Common myeloid progenitor, CD34-positive (primary cell): ENCODE results near the gene CLINT1.

Experiments used
- CTCF ChIA-PET: fragments of 350-600 bp; sonication (Branson Sonifier 250); formaldehyde crosslinking; loops from one replicate; lab custom pipeline; 2021; ENCODE audit warnings: antibody characterized with exemption; lab: Charles Lee
- POLR2A ChIA-PET: fragments of 350-600 bp; sonication (Branson Sonifier 250); formaldehyde crosslinking; loops from one replicate; lab custom pipeline; 2021; ENCODE audit warnings: antibody characterized with exemption; lab: Charles Lee
- DNase-seq, 3 donors: peaks; one replicate each; pipeline versions ENCODE4 v3.0.0 to v3.0.0-alpha.2; 2013
- H3K27ac ChIP-seq, 2 experiments: 1 replicate in 1 of 2; 2 replicates in 1 of 2; pipeline ENCODE4 v1.7.0; 2013; ENCODE audit warnings: inconsistent platforms in 2 of 2, low read length in 2 of 2, mild to moderate bottlenecking in 2 of 2, low read depth in 1 of 2, moderate library complexity in 1 of 2; ENCODE audit not compliant: severe bottlenecking in 2 of 2, insufficient read depth in 1 of 2, poor library complexity in 1 of 2
- H3K27me3 ChIP-seq, 5 experiments: replicated peaks in 2 of 5; 1 replicate in 3 of 5; 2 replicates in 2 of 5; pipeline versions ENCODE4 v1.6.1 to v1.7.0; 2013; ENCODE audit warnings: low read length in 4 of 5, mild to moderate bottlenecking in 2 of 5, moderate library complexity in 2 of 5, inconsistent platforms in 1 of 5; ENCODE audit not compliant: insufficient read depth in 5 of 5, control insufficient read depth in 4 of 5
- H3K36me3 ChIP-seq, 4 experiments: 1 replicate in 2 of 4; 2 replicates in 2 of 4; pipeline versions ENCODE4 v1.6.1 to v1.7.0; 2013; ENCODE audit warnings: low read length in 3 of 4, control low read depth in 1 of 4, mild to moderate bottlenecking in 1 of 4; ENCODE audit not compliant: control insufficient read depth in 4 of 4, insufficient read depth in 4 of 4
- H3K4me1 ChIP-seq, 4 experiments: 1 replicate in 3 of 4; 2 replicates in 1 of 4; pipeline versions ENCODE4 v1.6.1 to v1.7.1; 2013; ENCODE audit warnings: low read length in 3 of 4, mild to moderate bottlenecking in 3 of 4, control low read depth in 1 of 4, inconsistent platforms in 1 of 4, moderate library complexity in 1 of 4; ENCODE audit not compliant: control insufficient read depth in 4 of 4, insufficient read depth in 4 of 4; ENCODE audit errors: control extremely low read depth in 1 of 4
- H3K4me3 ChIP-seq, 7 experiments: 1 replicate in 4 of 7; 2 replicates in 3 of 7; pipeline versions ENCODE4 v1.5.1 to v1.7.0; 2013; ENCODE audit warnings: mild to moderate bottlenecking in 7 of 7, low read length in 6 of 7, moderate library complexity in 6 of 7, inconsistent platforms in 2 of 7, low read depth in 2 of 7, control low read depth in 1 of 7; ENCODE audit not compliant: insufficient read depth in 4 of 7, control insufficient read depth in 1 of 7; ENCODE audit errors: extremely low read depth in 1 of 7
- H3K9me3 ChIP-seq, 5 experiments: 1 replicate in 4 of 5; 2 replicates in 1 of 5; pipeline versions ENCODE4 v1.6.1 to v1.7.1; 2013; ENCODE audit warnings: low read length in 4 of 5, mild to moderate bottlenecking in 2 of 5, inconsistent platforms in 1 of 5, low read depth in 1 of 5, moderate library complexity in 1 of 5; ENCODE audit not compliant: control insufficient read depth in 4 of 5, insufficient read depth in 2 of 5; ENCODE audit errors: control extremely low read depth in 1 of 5
- WGBS: methylation state at CpG from one replicate; pipeline ENCODE4 v1.1.5; 2013; ENCODE audit not compliant: insufficient coverage; 5-methylcytosine and 5-hydroxymethylcytosine counted together

The CLINT1 gene

GRCh38 chr5:157821822-157822622, 36.9 kb downstream of the CLINT1 start:
- WGBS, result 98% methylated on average over 4 of the region's 7 CpGs
- ChIA-PET POLR2A (no interaction called here), CTCF (interaction anchor here (1.0 to 2.3 kb wide), 6 partner anchors 9 to 278 kb away, joined by 3 to 13 read pairs (median 4); no protein-coding TSS in a partner anchor)
- Histone ChIP-seq H3K27ac (no peak overlapping the region), H3K27me3 (no peaks in the 10 kb centered on the region), H3K4me3 (no peak overlapping the region), H3K4me1 (peaks cover 0 to 37% (median 13%) of the 10 kb centered on the region in 4 experiments), H3K36me3 (peaks cover 0 to 8% (median 1%) of the 10 kb centered on the region in 4 experiments), H3K9me3 (no peaks in the 10 kb centered on the region)
- peak in 1 of 3 donors; percentile 23 for DNase-seq

GRCh38 chr5:157821405-157821804, 37.5 kb downstream of the CLINT1 start:
- CTCF ChIA-PET, result no interaction called here
- H3K27ac ChIP-seq, result peak overlapping the region in 1 of 2 experiments; percentile 14
- no CpG with 5 or more reads among the region's 1 CpG for WGBS
- H3K9me3 ChIP-seq, result no peaks in the 10 kb centered on the region
- H3K36me3 ChIP-seq, result peaks cover 0 to 10% (median 2%) of the 10 kb centered on the region in 4 experiments
- H3K27me3 ChIP-seq, result no peaks in the 10 kb centered on the region
- no peak overlapping the region for H3K4me3 ChIP-seq
- no peak for DNase-seq
- POLR2A ChIA-PET, result no interaction called here
- H3K4me1 ChIP-seq, result peaks cover 0 to 31% (median 7%) of the 10 kb centered on the region in 4 experiments

- POLR2A ChIA-PET, result no interaction called here
- Histone ChIP-seq H3K9me3 (no peaks in the 10 kb centered on the region), H3K27ac (no peak overlapping the region), H3K36me3 (peaks cover 0 to 12% (median 5%) of the 10 kb centered on the region in 4 experiments), H3K4me1 (peaks cover 0 to 25% (median 3%) of the 10 kb centered on the region in 4 experiments), H3K4me3 (no peak overlapping the region), H3K27me3 (no peaks in the 10 kb centered on the region)
- 8% methylated on average over 3 of the region's 6 CpGs for WGBS
- CTCF ChIA-PET, result interaction anchor here (0.8 to 4.4 kb wide), 14 partner anchors 9 to 1288 kb away, joined by 3 to 52 read pairs (median 4); no protein-coding TSS in a partner anchor
- DNase-seq, result peak; percentile 72 to 87 (median 87)
Measured at GRCh38 chr5:157820593-157821252, 38.2 kb downstream of the CLINT1 start.

GRCh38 chr5:157819502-157820115, 39.3 kb downstream of the CLINT1 start:
- CTCF ChIA-PET, result interaction anchor here (0.8 to 4.4 kb wide), 15 partner anchors 10 to 1289 kb away, joined by 3 to 52 read pairs (median 3); no protein-coding TSS in a partner anchor
- no CpG with 5 or more reads among the region's 3 CpGs for WGBS
- Histone ChIP-seq H3K9me3 (no peaks in the 10 kb centered on the region), H3K27ac (no peak overlapping the region), H3K4me1 (peaks cover 0 to 19% (median 3%) of the 10 kb centered on the region in 4 experiments), H3K27me3 (no peaks in the 10 kb centered on the region), H3K4me3 (no peak overlapping the region), H3K36me3 (peaks cover 2 to 19% (median 8%) of the 10 kb centered on the region in 4 experiments)
- POLR2A ChIA-PET, result no interaction called here
- DNase-seq, result no peak

- no peak for DNase-seq
- Histone ChIP-seq H3K9me3 (no peaks in the 10 kb centered on the region), H3K36me3 (peaks cover 6 to 25% (median 16%) of the 10 kb centered on the region in 4 experiments), H3K27ac (no peak overlapping the region), H3K4me1 (peaks cover 0 to 16% (median 3%) of the 10 kb centered on the region in 4 experiments), H3K4me3 (no peak overlapping the region), H3K27me3 (no peaks in the 10 kb centered on the region)
- WGBS, result no CpG with 5 or more reads among the region's 2 CpGs
- ChIA-PET CTCF (interaction anchor here (1.2 to 4.4 kb wide), 9 partner anchors 8 to 178 kb away, joined by 3 to 52 read pairs (median 10); partner anchors contain the start of gene CLINT1), POLR2A (interaction anchor here (1.6 kb wide), 1 partner anchor 130 kb away, joined by 5 read pairs; no protein-coding TSS in a partner anchor)
Measured at GRCh38 chr5:157818368-157818767, 40.6 kb downstream of the CLINT1 start.

- no peaks in the 10 kb centered on the region for H3K9me3 ChIP-seq
- H3K27ac ChIP-seq, result no peak overlapping the region
- H3K4me1 ChIP-seq, result peaks cover 0 to 16% (median 3%) of the 10 kb centered on the region in 4 experiments
- H3K27me3 ChIP-seq, result no peaks in the 10 kb centered on the region
- H3K36me3 ChIP-seq, result peaks cover 9 to 30% (median 19%) of the 10 kb centered on the region in 4 experiments
- DNase-seq, result no peak
- 100% methylated on average over 1 of the region's 2 CpGs for WGBS
- no peak overlapping the region for H3K4me3 ChIP-seq
- ChIA-PET POLR2A (interaction anchor here (1.6 kb wide), 1 partner anchor 131 kb away, joined by 5 read pairs; no protein-coding TSS in a partner anchor), CTCF (interaction anchor here (0.8 to 4.4 kb wide), 20 partner anchors 9 to 554 kb away, joined by 3 to 52 read pairs (median 5); partner anchors contain the start of gene CLINT1)
Measured at GRCh38 chr5:157817928-157818327, 41.0 kb downstream of the CLINT1 start.
